Spleen (tissue), 7 donors: ENCODE measurements around the gene ZW10.
"Not testable (repeated sequence)": the region's sequence is repeated elsewhere in the genome, so short reads cannot be mapped to it uniquely, and the experiment has no call there.

ENCODE experiments used
- CTCF ChIP-seq, 11 experiments: fragments of 200-600 bp in 7 of 11; fragments of 450-650 bp in 4 of 11; sonication (generic) in 4 of 11; IDR thresholded peaks in 8 of 11; conservative IDR thresholded peaks in 3 of 11; 1 replicate in 7 of 11; 2 replicates in 4 of 11; pipeline versions ENCODE4 v1.4.0 to v1.8.0; 2016 to 2021; ENCODE audit warnings: antibody characterized with exemption in 11 of 11, inconsistent platforms in 4 of 11, mild to moderate bottlenecking in 1 of 11
- POLR2A ChIP-seq, 3 donors: fragments of 450-650 bp; IDR thresholded peaks; one replicate each; pipeline ENCODE4 v1.5.1; 2017; ENCODE audit warnings: antibody characterized with exemption in 3 of 3, mild to moderate bottlenecking in 1 of 3
- POLR2AphosphoS5 ChIP-seq, 3 donors: sonication (generic); formaldehyde crosslinking; IDR thresholded peaks; one replicate each; pipeline ENCODE4 v1.5.1; 2017; ENCODE audit warnings: antibody characterized with exemption in 3 of 3
- donor health status: DM: no; HTN: no; CAD: no; lungs with moderate emphysema.
- donor health status: DM: no; HTN: no; CAD: no.
- donor health status: DM: no; HTN: no; CAD: no.

- TF ChIP-seq CTCF (IDR thresholded peaks at IDR 0.05 in 8 of 11, conservative IDR thresholded peaks at IDR 0.05 in 3 of 11); POLR2A (IDR thresholded peaks at IDR 0.05); POLR2AphosphoS5 (IDR thresholded peaks at IDR 0.05): not testable (repeated sequence)
Measured at GRCh38 chr11:113763040-113763439, 10.5 kb downstream of the ZW10 start.
